ENCODE results near the gene MAP2K5. TPM values are rescaled to one million over a fixed set of nuclear protein-coding genes. Genes with fewer than 3 reads are reported as not detected.

Gene MAP2K5
- total RNA-seq, 4 donors from 2014 or later, result 8.0 to 14.0 (median 9.1) TPM

- no peak for DNase-seq (ENCODE audit: low spot score in 2 of 2)
- intact Hi-C loops (cut with DNase I; ENCODE audit: low total_unique reads), result no loop called here
- TF ChIP-seq CTCF (IDR thresholded peaks at IDR 0.05) (no peak), POLR2A (IDR thresholded peaks at IDR 0.05) (no peak)
- H3K4me3 ChIP-seq (ENCODE audit: low read depth, poor library complexity, severe bottlenecking), result no peak overlapping the region
- 90 to 94% methylated on average over 5 of the region's 5 CpGs for WGBS, 2 donors
Measured at GRCh38 chr15:67678993-67679392, 136.5 kb downstream of the MAP2K5 start.

GRCh38 chr15:67680641-67681040, 138.1 kb downstream of the MAP2K5 start:
- H3K4me3 ChIP-seq (ENCODE audit: low read depth, poor library complexity, severe bottlenecking), result no peak overlapping the region
- intact Hi-C loops (cut with DNase I; ENCODE audit: low total_unique reads), result no loop called here
- WGBS, 2 donors, result 65 to 83% methylated on average over 2 of the region's 2 CpGs
- no peak for TF ChIP-seq POLR2A (IDR thresholded peaks at IDR 0.05)
- no peak for DNase-seq (ENCODE audit: low spot score in 2 of 2)

GRCh38 chr15:67685008-67685599, 142.6 kb downstream of the MAP2K5 start:
- TF ChIP-seq POLR2A (IDR thresholded peaks at IDR 0.05), result no peak
- no peak for TF ChIP-seq CTCF (IDR thresholded peaks at IDR 0.05)
- H3K4me3 ChIP-seq (ENCODE audit: low read depth, poor library complexity, severe bottlenecking), result no peak overlapping the region
- 91 to 96% methylated on average over 3 of the region's 3 CpGs for WGBS, 2 donors
- no peak for DNase-seq (ENCODE audit: low spot score in 2 of 2)
- intact Hi-C loops (cut with DNase I; ENCODE audit: low total_unique reads), result no loop called here

- no peak for DNase-seq (ENCODE audit: low spot score in 2 of 2)
- H3K4me3 ChIP-seq (ENCODE audit: low read depth, poor library complexity, severe bottlenecking), result no peak overlapping the region
- no peak for TF ChIP-seq POLR2A (IDR thresholded peaks at IDR 0.05)
- TF ChIP-seq CTCF (IDR thresholded peaks at IDR 0.05), result no peak
- intact Hi-C loops (cut with DNase I; ENCODE audit: low total_unique reads), result no loop called here
- WGBS, 2 donors, result 94 to 99% methylated on average over 2 of the region's 2 CpGs
Measured at GRCh38 chr15:67685716-67686115, 143.2 kb downstream of the MAP2K5 start.

GRCh38 chr15:67690936-67691335, 148.4 kb downstream of the MAP2K5 start:
- H3K4me3 ChIP-seq (ENCODE audit: low read depth, poor library complexity, severe bottlenecking), result no peak overlapping the region
- no peak for TF ChIP-seq POLR2A (IDR thresholded peaks at IDR 0.05)
- TF ChIP-seq CTCF (IDR thresholded peaks at IDR 0.05), result no peak
- WGBS, 2 donors, result 84 to 90% methylated on average over 3 of the region's 3 CpGs
- no peak for DNase-seq (ENCODE audit: low spot score in 2 of 2)
- intact Hi-C loops (cut with DNase I; ENCODE audit: low total_unique reads), result no loop called here

- intact Hi-C loops (cut with DNase I; ENCODE audit: low total_unique reads), result no loop called here
- no peak for DNase-seq (ENCODE audit: low spot score in 2 of 2)
- no peak overlapping the region for H3K4me3 ChIP-seq (ENCODE audit: low read depth, poor library complexity, severe bottlenecking)
- TF ChIP-seq CTCF (IDR thresholded peaks at IDR 0.05) (no peak), POLR2A (IDR thresholded peaks at IDR 0.05) (no peak)
- WGBS, 2 donors, result 76 to 79% methylated on average over 4 of the region's 4 CpGs
Measured at GRCh38 chr15:67691450-67691849, 148.9 kb downstream of the MAP2K5 start.
